Endothelial cell (in vitro differentiated cells): ENCODE results near the gene CDKAL1. TPM values are rescaled to one million over a fixed set of nuclear protein-coding genes. Genes with fewer than 3 reads are reported as not detected.
A peak's percentile ranks its signal among the peaks of the same experiment; 100 is the strongest.

Experiments
- DNase-seq: peaks from one replicate; pipeline ENCODE4 v3.0.0; 2021; ENCODE audit warnings: low spot score
- H3K27ac Mint-ChIP-seq: one replicate; pipeline ENCODE4 v1.8.0; 2021; ENCODE audit warnings: mixed read lengths, inconsistent platforms; ENCODE audit not compliant: unreplicated experiment
- H3K27me3 Mint-ChIP-seq: one replicate; pipeline ENCODE4 v1.8.0; 2021; ENCODE audit warnings: mild to moderate bottlenecking, moderate library complexity, mixed read lengths, inconsistent platforms; ENCODE audit not compliant: unreplicated experiment
- H3K36me3 Mint-ChIP-seq: one replicate; pipeline ENCODE4 v1.8.0; 2021; ENCODE audit warnings: mild to moderate bottlenecking, low read depth, mixed read lengths, inconsistent platforms; ENCODE audit not compliant: unreplicated experiment
- H3K4me1 Mint-ChIP-seq: one replicate; pipeline ENCODE4 v1.8.0; 2021; ENCODE audit warnings: mild to moderate bottlenecking, mixed read lengths, inconsistent platforms; ENCODE audit not compliant: unreplicated experiment
- H3K4me3 Mint-ChIP-seq: one replicate; pipeline ENCODE4 v1.8.0; 2021; ENCODE audit warnings: mild to moderate bottlenecking, mixed read lengths, inconsistent platforms; ENCODE audit not compliant: unreplicated experiment
- H3K9me3 Mint-ChIP-seq: one replicate; pipeline ENCODE4 v1.8.0; 2021; ENCODE audit warnings: mixed read lengths, inconsistent platforms; ENCODE audit not compliant: unreplicated experiment
- total RNA-seq: library from RNA; stranded (reverse); fragmentation: NEBNext Ultra II Directional; extraction: Animal tissue kit (Norgen Biotek cat#: 25700); gene quantifications from one replicate; pipeline ENCODE4 v1.2.1, GENCODE V29; 2021; ENCODE audit not compliant: unreplicated experiment
- TF ChIP-seq, protein P1 (sequence below): fragments of 200-600 bp; sonication (generic); IDR thresholded peaks from one replicate; pipeline ENCODE4 v1.5.0; 2021; ENCODE audit warnings: antibody characterized with exemption; ENCODE audit not compliant: unreplicated experiment

CDKAL1 gene
- total RNA-seq, 1 donor from 2014 or later, result 43.9 TPM

DNA sequence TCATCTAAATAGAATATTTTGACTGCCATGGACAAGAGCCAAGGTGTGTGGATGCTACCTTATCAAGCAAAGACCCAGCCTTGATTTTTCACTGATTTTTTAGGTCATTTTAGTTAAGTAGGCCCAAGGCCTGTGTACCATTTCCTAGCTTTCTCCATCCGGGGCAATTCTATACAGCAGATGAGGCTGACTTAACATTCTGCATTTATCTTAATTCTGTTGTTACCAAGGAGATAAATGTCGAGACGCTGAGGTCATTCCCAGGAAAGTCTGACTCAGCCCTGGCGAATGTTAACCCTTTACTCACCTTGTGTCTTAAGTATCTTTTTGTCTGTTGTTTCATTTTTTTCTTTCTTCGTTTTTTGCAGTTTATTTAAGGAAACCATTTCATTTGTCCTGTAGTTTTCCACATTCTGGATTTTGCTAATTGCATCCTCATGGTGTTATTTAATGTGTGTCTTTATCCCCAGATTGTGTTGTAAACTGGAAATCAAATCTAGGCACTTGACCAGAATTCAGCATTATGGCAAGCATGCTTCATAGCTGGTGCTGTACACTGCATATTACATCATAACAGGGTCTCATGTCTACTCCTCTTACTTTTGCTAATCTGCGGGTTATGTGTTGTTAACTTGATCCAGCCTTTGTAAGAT, 277.0 kb downstream of the CDKAL1 start:
- H3K4me3 Mint-ChIP-seq, result no peak overlapping the region
- H3K36me3 Mint-ChIP-seq, result no peaks in the 10 kb centered on the region
- H3K9me3 Mint-ChIP-seq, result no peaks in the 10 kb centered on the region
- peaks cover 1% of the 10 kb centered on the region for H3K27me3 Mint-ChIP-seq
- H3K4me1 Mint-ChIP-seq, result peaks cover 11% of the 10 kb centered on the region
- TF ChIP-seq, protein P1, sequence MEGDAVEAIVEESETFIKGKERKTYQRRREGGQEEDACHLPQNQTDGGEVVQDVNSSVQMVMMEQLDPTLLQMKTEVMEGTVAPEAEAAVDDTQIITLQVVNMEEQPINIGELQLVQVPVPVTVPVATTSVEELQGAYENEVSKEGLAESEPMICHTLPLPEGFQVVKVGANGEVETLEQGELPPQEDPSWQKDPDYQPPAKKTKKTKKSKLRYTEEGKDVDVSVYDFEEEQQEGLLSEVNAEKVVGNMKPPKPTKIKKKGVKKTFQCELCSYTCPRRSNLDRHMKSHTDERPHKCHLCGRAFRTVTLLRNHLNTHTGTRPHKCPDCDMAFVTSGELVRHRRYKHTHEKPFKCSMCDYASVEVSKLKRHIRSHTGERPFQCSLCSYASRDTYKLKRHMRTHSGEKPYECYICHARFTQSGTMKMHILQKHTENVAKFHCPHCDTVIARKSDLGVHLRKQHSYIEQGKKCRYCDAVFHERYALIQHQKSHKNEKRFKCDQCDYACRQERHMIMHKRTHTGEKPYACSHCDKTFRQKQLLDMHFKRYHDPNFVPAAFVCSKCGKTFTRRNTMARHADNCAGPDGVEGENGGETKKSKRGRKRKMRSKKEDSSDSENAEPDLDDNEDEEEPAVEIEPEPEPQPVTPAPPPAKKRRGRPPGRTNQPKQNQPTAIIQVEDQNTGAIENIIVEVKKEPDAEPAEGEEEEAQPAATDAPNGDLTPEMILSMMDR, result no peak
- peak overlapping the region; percentile 91 for H3K27ac Mint-ChIP-seq
- peak; percentile 7 for DNase-seq

DNA sequence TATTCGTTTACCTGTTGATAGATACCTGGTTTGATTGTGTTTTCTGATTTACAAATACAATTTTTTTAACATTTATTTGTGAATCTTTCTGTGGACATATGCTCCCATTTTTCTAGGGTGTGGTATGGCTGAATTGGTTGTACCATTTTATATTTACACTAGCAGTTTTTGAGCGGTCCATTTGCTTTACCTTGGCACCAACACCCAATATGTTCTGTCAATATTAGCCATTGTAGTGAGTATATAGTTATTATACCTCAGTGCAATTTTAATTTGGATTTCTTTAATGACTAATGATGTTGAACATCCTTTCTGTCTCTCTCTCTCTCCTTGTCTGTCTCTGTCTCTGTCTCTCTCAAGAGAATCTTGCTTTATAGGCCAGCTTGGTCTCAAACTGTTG, 278.5 kb downstream of the CDKAL1 start:
- TF ChIP-seq, protein P1, result no peak
- Mint-ChIP-seq H3K27me3 (peaks cover 1% of the 10 kb centered on the region), H3K36me3 (no peaks in the 10 kb centered on the region), H3K4me1 (peaks cover 11% of the 10 kb centered on the region), H3K4me3 (no peak overlapping the region), H3K9me3 (no peaks in the 10 kb centered on the region), H3K27ac (no peak overlapping the region)
- no peak for DNase-seq

DNA sequence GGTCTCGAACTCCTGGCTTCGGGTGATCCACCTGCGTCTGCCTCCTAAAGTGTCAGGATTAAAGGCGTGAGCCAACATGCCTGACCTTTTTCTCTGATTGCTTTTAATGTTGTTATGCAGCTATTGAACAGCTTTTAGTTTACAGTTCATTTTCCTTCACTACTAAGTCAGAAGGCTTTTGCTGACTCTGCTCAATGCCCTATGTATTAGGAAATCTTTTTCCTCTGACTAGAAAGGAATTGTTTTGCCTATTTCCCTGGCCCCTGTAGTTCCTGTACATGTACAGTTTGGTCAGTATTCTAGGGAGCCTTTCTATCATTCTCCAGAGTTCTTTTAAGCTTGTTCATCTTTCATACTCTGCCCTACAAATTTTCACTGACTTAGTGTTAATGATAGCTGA, 280.2 kb downstream of the CDKAL1 start:
- no peaks in the 10 kb centered on the region for H3K9me3 Mint-ChIP-seq
- TF ChIP-seq, protein P1, result no peak
- H3K27me3 Mint-ChIP-seq, result peaks cover 1% of the 10 kb centered on the region
- peaks cover 11% of the 10 kb centered on the region for H3K4me1 Mint-ChIP-seq
- no peak for DNase-seq
- no peak overlapping the region for H3K4me3 Mint-ChIP-seq
- H3K36me3 Mint-ChIP-seq, result no peaks in the 10 kb centered on the region
- H3K27ac Mint-ChIP-seq, result no peak overlapping the region

DNA sequence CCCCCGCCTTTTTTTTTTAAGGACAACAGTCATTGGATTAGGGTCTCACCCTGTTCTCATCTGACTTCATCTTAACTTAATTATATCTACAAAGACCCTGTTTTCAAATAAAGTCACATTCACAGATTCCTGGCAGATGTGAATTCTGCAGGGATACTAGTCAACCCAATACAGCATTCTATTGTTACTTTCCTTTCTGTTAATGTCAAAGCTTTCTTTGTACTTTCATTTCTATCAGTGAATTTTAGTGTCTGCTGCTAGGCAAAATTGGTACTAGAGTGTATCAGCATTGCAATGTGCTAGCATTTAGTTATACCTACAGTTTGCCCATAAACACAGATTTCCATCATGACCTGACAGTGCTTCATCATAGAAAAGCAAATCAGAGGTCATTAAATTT, 281.9 kb downstream of the CDKAL1 start:
- peaks cover 5% of the 10 kb centered on the region for H3K4me1 Mint-ChIP-seq
- no peak for DNase-seq
- no peaks in the 10 kb centered on the region for H3K9me3 Mint-ChIP-seq
- H3K4me3 Mint-ChIP-seq, result no peak overlapping the region
- H3K36me3 Mint-ChIP-seq, result no peaks in the 10 kb centered on the region
- TF ChIP-seq, protein P1, result no peak
- no peaks in the 10 kb centered on the region for H3K27me3 Mint-ChIP-seq
- H3K27ac Mint-ChIP-seq, result no peak overlapping the region

DNA sequence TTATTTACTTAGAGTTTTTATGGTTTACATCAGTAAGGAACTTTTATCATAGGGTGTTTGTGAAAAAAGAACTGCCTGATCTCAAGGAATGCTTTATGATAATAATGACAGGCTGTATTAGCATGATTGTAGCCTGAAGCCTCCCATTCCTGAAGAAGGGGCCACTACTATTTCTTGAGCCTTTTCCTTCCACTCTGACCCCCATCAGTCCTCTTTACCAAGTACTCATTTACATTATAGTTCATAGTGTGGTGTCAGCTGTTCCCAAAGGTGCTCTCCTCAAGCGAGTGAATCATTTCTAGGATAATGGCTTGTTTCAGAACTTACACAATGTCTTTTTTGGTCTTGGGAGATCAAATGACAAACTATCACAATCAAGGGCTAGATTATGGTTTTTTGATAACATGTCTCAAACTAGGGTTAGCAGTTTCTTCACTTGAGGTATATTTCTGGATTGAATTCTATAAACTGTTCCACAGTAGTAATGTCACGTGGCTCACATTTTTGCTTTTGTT, 283.6 kb downstream of the CDKAL1 start:
- no peak for DNase-seq
- Mint-ChIP-seq H3K4me3 (no peak overlapping the region), H3K4me1 (no peaks in the 10 kb centered on the region), H3K27me3 (no peaks in the 10 kb centered on the region), H3K36me3 (no peaks in the 10 kb centered on the region), H3K9me3 (no peaks in the 10 kb centered on the region), H3K27ac (no peak overlapping the region)
- TF ChIP-seq, protein P1, result no peak
